HG02588 (cell line): ENCODE results near the gene CASTOR1.
A peak's percentile ranks its signal among the peaks of the same experiment; 100 is the strongest.

ENCODE experiments used
- ATAC-seq: cut with Tn5 transposase; IDR thresholded peaks from one replicate; pipeline ENCODE4 v1.9.1; 2021; ENCODE audit warnings: mild to moderate bottlenecking, moderate library complexity; ENCODE audit not compliant: unreplicated experiment

Gene CASTOR1

DNA sequence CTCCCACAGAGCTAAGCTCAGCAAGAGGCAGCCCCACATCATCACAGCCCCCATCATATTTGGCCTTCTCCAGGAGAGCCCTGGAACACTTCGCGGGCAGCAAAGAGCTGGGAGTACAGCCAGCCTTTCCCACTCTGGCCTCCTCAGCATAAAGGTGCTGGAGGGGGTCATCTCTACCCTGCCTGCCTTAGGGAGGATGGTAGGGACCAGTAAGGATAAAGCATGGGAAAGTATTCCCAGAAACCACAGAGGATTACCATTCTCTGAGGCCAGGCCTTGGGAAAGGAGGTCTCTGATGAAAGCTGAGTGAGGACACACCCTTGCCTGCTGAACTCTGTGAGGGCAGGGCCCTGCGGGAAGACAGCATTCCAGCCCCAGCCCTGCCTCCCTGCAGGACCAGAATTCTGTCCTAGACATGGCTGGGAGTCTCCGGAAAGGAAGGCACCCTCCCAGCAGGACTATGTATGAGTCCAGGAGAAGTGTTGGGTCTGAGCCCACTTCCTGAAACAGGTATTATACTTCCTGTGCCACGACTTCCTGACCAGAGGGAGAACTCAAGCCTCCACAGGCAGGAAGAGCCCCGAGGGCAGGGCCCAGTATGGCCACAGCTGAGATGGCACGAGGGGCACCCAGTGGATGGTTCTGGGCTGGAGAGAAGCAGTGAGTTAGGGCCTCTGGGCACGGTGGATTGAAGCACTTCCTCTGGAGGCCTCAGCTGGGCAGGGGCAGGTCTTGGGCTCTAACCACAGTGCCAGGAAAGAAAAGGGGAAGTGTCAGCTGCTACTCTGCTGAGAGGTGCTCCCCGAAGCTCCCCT, 12.9 kb upstream of the CASTOR1 start:
- ATAC-seq, result no peak

DNA sequence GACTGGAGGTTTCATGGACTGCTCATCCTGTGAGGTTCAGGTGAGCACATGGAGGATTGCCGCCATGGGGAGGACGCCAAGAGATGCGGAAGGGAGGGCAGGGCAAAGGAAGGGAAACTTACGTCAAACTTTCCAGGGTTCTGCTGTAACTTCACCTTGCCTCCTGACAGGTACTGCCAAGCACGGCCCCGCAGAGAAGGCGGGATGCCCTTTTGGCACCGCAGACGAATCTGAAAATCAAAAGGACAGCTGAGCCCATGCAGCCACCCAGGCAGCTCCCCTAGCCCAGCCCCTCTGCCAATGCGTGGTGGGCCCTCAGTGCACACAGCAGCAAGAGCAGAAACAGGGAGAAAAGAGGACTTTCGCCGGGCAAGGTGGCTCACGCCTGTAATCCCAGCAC, 10.0 kb upstream of the CASTOR1 start:
- ATAC-seq, result no peak

DNA sequence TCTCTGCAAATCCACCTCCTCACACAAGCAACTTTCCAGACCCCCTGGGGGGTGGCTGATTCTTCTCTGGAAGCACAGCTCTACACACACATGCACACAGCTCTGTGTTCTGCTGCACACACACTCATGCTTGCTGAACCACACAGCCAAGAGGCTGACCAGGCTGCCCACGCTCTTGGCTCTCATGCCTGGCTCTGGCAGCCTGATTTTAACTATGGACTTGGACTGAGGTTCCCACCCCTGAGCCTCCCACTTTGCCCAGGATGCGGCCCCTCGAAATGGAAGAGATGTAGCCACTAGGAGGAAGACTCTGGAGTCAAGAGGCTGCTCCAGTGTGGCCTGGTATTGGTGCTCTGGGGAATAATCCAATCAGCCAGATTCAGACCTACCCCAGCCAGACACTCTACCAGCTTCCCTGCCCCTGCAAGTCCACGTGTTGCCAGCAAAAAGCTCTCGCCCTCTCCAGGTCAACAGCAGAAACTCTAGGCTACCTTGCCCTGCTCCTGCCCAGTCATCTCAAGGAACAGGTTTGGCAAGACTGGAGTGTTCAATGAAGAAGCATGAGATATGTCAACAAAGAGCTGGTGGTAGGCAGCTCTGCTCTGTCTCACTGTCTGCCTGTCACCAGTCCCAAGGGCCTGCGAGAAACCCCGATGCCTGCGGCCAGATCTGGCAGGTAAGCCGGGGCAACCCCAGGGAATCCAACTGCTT, 8.8 kb upstream of the CASTOR1 start:
- no peak for ATAC-seq

DNA sequence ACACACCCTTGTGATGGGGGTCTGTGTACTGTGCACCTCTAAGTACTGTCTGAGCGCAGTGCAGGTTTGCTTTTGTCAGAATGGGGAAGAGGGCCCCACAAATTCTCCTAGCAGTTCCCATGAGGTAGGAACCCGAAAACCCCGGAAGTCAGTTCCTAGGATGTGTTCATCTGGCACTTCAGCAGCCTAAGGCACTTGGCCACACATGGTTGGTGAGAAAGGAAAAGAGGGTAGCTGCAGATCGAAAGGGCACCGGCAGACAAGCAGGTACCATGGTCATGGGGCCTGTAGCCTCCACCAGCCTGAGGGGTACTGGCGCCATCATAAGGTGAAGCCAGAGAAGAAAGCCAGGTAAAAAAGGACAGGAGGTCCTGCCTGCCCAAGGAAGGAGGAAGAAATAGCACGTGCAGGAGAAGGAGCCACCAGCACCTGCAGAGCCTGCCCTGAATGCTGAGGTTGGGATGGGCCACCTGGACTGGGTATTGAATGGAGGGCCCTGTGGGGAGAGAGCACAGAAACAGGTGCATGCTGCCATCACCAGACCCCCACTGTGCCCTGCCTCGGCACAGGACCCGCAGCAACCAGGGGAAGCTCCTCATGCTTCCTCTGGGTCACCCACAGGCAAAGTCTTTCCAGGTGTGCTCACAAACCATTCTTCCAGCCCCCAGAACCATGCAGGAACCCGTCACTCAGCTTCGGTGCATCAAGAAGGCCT, 8.1 kb upstream of the CASTOR1 start:
- ATAC-seq, result no peak

DNA sequence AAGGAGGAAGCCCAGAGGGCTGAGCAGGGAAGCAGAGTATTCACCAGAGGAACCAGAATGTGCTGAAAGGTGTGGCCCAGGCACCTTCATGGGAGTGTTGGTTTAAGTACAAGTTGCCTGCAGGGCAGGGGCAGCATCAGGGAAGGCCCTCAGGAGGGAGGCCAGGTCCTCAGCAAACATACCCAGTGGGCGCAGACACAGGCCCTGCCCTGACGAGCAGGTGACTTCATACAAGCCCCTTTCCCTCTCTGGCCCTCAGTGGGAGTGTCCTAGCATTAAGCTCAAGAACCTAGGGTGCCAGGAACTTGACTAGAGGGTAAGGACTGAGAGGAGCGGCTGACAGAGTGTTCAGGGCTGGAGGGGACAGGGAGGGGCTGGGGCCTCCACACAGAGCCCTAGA, 7.5 kb upstream of the CASTOR1 start:
- ATAC-seq, result no peak

DNA sequence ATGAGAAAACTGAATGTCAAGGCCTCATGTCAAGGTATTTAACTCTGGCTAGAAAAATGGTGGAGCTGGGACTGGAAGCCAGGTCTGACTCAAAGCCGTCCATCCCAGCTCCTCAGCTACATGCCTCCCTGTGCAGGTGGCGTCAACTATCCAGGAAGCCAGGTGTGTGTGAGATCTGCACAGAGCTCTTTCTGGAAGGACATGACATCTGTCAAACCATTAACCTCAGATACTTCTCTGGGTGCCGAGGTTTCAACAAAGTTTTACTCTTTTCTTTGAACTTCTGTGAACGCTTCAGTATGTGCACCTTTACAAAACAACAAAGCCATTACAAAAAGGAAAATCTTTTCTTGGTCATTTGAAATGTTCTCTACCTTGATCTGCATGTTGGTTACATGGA, 7.0 kb upstream of the CASTOR1 start:
- ATAC-seq, result no peak

DNA sequence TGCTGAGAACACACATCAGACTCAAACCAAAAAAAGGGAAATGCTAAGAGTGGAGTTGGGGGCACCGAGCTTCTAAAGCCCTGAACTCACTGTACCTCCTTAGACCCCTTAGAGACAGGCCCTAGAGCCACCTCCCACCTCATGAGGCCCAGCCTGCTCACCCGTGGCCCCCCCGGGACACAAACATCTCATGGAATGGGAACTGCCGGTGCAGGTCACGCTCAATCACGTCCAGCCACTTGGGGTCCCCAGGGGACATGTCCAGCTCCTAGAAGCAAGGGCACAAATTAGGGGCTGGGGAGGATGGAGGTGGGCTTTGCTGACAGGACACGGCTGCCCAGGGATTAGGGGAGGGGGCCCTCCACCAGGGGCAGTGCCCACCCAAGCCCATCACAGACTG, 6.3 kb upstream of the CASTOR1 start:
- no peak for ATAC-seq

DNA sequence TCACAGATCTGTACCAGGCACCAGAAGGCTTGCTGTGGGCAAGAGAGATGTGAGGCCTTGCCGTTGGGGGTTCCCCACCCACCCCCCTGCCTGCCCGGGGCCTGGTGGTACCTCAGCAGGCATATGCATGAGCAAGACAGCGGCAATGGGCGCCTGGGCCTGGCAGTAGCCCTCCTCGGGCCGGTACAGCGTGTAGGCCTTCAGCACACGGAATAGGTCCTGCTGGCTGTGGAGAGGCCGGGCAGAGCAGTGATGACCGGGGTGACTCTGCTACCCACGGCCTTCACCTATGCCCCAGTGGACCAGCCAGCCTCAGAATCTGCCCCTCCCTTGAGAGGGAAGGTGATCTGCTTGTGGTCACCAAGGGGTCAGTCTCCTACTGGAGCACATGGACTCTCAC, 5.5 kb upstream of the CASTOR1 start:
- ATAC-seq, result no peak

DNA sequence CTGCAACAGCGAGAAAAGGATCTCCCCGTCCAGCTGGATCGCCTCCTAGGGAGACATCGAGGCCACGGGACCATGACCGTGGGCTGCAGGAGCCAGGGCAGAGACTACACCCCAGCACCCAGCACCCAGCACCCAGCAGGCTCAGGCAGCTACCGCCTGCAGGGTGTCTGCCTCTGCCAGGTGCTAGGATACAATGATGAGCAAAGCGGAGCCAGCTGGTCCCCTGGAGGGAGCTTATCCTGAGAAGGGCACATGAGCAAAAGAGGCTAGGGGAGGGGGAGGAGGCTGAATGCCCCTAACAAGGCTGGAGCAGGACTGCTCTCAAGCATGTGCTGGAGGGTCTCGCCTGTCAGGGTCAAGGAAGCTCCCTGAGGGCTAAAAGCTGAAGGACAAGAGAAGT, 4.8 kb upstream of the CASTOR1 start:
- no peak for ATAC-seq

DNA sequence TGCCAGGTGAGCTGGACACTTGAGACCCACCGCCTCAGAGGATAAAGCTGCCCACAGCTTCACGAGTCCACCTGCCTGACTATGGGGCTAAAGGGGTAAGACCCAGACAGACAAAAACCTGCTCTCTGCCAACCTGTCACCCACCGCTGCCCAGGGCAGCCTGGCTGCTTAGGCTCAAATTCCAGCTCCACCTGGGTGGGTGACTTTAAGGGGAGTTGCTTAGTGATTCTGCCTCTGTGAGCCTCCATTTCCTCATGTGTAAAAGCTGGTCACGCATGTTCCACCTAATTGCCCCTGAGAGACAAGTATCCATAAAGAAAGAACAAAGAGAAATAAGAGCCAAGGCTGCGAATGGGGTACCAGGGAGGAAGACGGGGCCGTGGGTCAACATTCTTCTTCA, 3.7 kb upstream of the CASTOR1 start:
- no peak for ATAC-seq

DNA sequence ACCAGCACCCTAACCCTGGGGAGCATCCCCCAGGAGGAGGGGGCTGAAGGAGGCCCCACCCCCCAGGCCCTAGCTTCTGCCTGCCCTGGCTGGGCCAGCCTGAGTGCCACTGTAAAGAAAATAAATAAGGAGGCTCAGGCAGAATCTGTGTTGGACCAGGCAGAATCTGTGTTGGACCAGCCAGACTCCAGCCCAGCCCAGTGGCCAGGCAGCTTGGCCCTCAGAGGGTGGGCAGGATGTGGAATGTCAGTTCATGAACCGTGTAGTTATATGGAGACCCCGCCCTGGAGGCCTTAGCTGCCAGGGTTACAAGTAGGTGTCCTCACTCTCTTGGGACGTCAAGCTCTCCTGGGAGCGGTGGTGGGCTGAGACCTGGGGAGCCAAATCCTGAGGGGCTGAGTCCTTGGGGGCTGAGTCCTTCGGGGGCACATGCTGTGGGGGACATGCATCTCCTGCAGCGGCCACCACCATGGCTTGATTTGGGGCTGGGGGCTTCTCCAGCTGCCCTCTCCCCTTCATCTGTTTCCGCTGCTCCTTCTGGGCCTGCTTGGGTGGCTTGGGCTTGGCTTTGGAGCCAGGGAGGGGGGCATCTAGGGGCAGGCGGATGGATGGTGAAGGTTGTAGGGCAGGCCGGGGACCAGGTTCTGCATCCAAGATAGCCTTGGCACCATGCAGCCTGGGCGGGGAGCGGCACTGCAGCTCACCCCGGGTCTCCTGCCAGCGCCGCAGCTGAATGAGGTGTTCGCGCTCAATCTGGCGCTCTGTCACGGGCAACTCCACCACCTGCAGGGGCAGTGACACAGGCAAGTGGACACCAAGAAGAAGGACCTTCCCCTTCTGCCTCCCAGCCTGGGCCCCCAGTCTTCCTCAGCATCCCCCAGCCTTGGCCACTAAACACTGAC, 3.0 kb upstream of the CASTOR1 start:
- ATAC-seq, result no peak

DNA sequence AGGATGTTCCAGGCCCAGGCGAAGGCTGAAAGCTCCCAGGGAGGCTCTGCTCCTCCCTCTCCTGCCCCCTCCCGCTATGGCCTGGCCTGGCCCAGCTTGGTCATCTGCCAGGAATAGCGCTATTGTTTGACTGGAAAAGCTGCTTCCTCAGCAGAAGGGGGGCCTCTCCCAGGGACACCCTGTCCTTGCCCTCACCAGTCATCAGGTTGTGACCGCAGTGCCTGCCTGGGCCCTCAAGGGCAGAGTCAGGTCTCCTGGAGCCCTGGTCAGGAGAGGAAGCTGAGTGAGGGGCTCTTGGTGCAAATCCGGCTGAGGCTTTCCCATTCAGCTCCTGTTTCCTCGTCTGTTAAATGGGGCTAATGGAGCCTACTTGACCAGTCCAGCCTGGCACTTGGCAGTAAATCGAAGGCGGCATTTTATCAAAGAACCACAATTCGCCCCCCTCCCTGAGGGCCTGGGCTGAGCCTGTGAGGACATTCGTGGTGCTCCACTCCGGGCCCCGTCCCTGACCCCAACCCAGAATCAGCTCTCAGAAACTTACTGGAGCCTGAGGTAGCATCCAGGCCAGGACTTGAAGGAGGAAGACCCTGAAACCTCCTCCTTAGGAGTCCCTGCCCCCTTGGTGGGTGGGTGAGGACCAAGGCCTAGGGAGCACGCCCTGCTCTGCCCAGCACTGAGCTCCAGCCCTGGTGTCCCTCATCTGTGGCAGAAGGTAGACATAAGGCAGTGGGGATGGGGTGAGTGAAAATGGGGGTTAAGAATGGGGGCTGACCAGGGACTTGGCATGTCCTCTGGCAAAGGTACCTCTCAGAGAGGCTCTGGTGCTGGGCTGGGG, 2.0 kb upstream of the CASTOR1 start:
- ATAC-seq, result no peak

DNA sequence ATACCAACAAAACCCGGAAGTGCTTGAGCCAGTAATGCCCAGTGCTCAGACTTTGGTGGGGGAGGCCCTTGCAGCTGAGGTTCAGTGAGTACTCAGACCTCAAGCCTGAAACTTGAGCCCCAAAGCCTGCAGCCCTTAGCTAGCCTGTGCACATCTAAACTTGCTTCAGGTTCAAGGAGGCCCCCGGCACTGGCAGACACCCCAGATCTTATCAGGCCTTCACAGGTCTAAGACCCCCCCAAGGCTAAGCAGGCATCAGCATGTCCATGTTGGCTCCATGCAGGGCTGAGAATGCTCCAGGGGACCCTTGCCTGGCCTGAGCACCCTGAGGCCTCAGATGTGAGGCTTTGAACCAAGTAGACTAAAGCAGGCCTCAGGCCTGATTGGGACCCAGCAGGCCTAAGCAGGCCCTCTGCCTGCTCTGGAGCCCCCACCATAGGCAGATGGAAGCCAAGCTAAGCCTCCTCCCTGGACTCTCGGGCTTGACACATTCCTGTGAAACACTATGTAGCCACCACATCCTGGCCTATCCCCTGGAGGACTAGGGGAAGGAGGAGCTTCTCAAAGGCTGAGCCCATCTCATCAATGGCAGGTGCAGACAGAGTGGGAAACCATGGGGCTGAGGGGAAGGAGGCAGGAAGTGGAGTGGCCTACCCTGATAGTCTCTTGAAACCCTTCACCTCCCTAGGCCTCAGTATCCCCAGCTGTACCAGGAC, 1.2 kb upstream of the CASTOR1 start:
- no peak for ATAC-seq

DNA sequence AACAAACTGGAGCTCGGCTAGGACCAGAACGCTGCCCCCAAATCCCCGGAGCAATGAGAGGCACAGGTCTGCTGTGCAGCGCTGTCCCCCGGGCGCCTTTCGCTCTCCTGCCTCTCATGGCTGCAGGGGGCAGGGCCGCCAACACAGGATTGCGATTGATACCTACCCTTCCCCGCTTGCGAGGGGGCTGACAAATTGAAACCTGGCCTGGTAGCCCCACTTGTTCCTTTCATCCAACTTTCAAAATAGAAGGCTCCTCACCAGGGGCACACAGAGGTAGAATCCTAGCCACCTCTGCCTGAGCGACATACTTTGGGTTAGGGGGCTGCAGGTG, 642 bp upstream of the CASTOR1 start:
- peak; percentile 17 for ATAC-seq

DNA sequence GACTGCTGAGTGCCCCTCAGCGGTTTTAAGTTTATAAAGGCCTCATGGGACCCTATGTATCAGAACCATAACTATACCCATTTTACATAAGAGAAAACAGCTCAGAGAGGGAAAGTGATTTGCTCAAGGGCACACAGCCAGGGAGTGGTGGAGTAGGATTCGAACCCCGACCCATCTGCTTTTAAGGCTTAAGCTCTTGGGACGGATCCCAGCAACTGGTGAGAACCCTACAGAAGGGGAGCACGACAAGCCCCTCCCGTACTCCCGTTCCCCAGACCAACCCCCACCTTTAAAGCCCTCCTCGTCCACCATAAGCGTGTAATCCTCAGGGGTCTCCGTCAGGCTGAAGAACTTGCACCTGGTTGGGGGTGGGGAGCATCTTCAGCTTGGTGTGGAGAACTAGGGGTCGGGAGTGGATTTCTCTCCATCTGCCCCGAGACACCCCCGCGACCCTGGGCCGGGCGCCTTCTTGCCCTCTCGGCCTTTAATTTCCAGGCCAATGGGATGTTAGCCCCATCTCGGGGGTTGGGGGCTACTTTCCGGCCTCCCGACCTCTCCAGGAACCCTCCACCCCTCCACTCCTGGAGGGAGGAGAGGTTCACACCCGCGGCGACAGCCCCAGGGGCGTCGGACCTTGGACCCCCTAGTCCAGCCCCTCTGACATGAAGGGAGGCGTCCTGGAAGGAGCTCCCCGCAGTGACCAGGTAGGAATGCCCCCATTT, 725 bp downstream of the CASTOR1 start:
- ATAC-seq, result no peak

DNA sequence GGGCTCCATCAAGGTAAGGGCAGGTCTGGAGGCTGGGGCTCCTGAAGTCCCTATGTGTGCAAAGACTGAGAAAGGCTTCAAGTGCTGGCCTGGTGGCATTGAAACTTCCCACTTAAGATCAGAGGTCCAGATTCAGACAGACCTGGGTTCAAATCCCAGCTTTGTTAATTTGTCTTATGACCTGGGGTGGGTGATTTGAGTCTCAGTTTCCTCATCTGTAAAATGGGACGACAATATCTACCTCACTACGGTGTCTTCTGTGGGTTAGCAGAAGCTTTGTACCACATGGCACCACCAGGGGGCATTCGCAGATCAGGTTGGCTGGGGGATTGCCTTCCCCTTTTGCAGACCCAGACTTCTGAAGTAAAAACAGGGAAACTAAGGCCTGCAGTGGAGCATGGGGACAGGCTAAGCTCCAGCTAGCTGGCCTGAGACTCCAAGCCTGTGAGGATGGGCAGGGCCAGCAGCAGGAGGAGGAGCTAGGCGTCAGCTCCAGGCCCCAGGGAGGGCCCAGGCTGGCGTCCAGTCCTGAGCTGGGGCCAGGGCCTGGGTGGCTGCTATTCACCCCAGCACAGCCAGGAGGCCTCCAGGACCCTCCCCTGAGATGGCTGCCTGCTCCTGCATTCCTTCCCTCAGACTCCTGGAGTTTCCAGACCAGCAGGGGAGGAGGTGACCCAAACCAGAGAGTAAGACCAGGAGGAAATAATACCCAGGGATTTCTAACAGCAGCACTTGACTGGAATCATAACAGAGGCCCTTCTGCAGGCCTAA, 1.5 kb downstream of the CASTOR1 start:
- no peak for ATAC-seq

DNA sequence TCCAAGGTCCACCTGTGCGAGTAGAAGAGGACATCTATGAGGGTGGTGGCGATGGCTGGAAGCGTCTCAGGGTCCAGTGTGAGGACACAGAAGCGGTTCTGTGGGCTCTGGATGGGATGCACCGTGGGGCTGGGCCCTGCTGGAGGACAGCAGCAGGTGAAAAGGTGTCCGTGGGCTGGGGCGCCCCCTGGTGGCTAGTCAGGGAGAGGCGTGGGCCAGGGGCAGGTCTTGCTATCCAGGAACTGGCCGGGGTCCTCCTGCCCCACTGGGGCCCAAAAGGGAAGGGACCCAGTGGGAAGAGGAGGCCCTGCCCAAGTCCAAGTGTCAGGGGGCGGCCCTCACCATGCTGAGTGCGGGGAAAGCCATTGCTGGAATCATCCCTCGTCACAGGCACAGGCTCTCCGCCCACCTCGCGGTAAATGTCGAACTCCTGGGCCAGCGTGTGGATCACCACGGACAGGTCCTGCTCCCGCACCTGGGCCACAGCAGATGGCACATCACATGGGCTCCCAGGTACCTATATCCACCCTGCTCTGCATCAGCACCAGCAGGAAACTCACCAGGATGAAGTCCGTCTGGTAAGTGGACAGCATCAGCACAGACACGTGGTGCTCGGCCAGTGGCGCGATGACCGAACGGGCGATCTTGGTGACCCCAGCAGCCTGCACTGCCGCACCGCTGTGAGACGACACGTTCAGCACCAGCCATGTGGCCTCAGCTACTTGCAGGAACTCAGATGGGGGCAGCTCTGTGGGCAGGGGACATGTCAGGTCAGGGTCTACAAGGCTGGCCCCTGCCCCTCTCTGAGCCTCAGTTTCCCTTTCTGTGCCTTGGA, 2.3 kb downstream of the CASTOR1 start:
- no peak for ATAC-seq
